ENCODE results near the gene PHLDA3. TPM values are rescaled to one million over a fixed set of nuclear protein-coding genes. Genes with fewer than 3 reads are reported as not detected.
A peak's percentile ranks its signal among the peaks of the same experiment; 100 is the strongest.

PHLDA3 gene
- total RNA-seq, 1 donor from 2014 or later = 1.9 TPM

- no peaks in the 10 kb centered on the region for H3K9me3 Mint-ChIP-seq
- no peaks in the 10 kb centered on the region for H3K36me3 Mint-ChIP-seq
- TF ChIP-seq CTCF (IDR thresholded peaks at IDR 0.05) (no peak), EZH2 (IDR thresholded peaks at IDR 0.05) (no peak), EZH2phosphoT487 (IDR thresholded peaks at IDR 0.05) (no peak)
- H3K4me3 Mint-ChIP-seq = no peak overlapping the region
- H3F3A ChIP-seq (ENCODE audit: low read depth) = peaks cover 5% of the 10 kb centered on the region
- DNase-seq (ENCODE audit: low spot score) = no peak
- H3K9ac ChIP-seq = no peak overlapping the region
- H4K20me1 ChIP-seq (ENCODE audit: low read depth) = no peaks in the 10 kb centered on the region
- H3K27me3 ChIP-seq = peaks cover 7% of the 10 kb centered on the region
- no peak overlapping the region for H3K27ac Mint-ChIP-seq
- H3K27ac ChIP-seq = no peak overlapping the region
- no peak overlapping the region for H3K4me3 ChIP-seq
- no peak overlapping the region for H3K4me2 ChIP-seq
- no peaks in the 10 kb centered on the region for H3K4me1 ChIP-seq
- H3K36me3 ChIP-seq = no peaks in the 10 kb centered on the region
- H3K4me1 Mint-ChIP-seq = peaks cover 17% of the 10 kb centered on the region
- H3K27me3 Mint-ChIP-seq (ENCODE audit: insufficient read depth, low read depth) = peaks cover 5% of the 10 kb centered on the region
- H2AFZ ChIP-seq (replicated peaks) = no peak overlapping the region
- H3K79me2 ChIP-seq (ENCODE audit: low read depth) = no peaks in the 10 kb centered on the region
- no peaks in the 10 kb centered on the region for H3K9me3 ChIP-seq (ENCODE audit: low read depth)
Observed at GRCh38 chr1:201514466-201514865, 45.5 kb upstream of the PHLDA3 start.

- Histone ChIP-seq H3K79me2 (ENCODE audit: low read depth) (no peaks in the 10 kb centered on the region), H3K4me1 (no peaks in the 10 kb centered on the region), H3K36me3 (no peaks in the 10 kb centered on the region), H3K4me2 (no peak overlapping the region), H3K9ac (no peak overlapping the region), H3K9me3 (ENCODE audit: low read depth) (no peaks in the 10 kb centered on the region), H4K20me1 (ENCODE audit: low read depth) (no peaks in the 10 kb centered on the region), H3K4me3 (no peak overlapping the region), H3F3A (ENCODE audit: low read depth) (peaks cover 5% of the 10 kb centered on the region), H3K27ac (no peak overlapping the region), H2AFZ (replicated peaks) (peak overlapping the region; percentile 35), H3K27me3 (peaks cover 15% of the 10 kb centered on the region)
- no peak overlapping the region for H3K4me3 Mint-ChIP-seq
- TF ChIP-seq CTCF (IDR thresholded peaks at IDR 0.05) = no peak
- no peak for TF ChIP-seq EZH2phosphoT487 (IDR thresholded peaks at IDR 0.05)
- no peak for TF ChIP-seq EZH2 (IDR thresholded peaks at IDR 0.05)
- H3K27ac Mint-ChIP-seq = no peak overlapping the region
- DNase-seq (ENCODE audit: low spot score) = no peak
- H3K27me3 Mint-ChIP-seq (ENCODE audit: insufficient read depth, low read depth) = peaks cover 5% of the 10 kb centered on the region
- H3K4me1 Mint-ChIP-seq = peaks cover 17% of the 10 kb centered on the region
- H3K36me3 Mint-ChIP-seq = no peaks in the 10 kb centered on the region
- no peaks in the 10 kb centered on the region for H3K9me3 Mint-ChIP-seq
Observed at GRCh38 chr1:201513498-201514243, 44.7 kb upstream of the PHLDA3 start.

GRCh38 chr1:201511941-201512539 is 43.1 kb upstream of the PHLDA3 start:
- no peak overlapping the region for H2AFZ ChIP-seq (replicated peaks)
- peaks cover 5% of the 10 kb centered on the region for H3F3A ChIP-seq (ENCODE audit: low read depth)
- peaks cover 31% of the 10 kb centered on the region for H3K27me3 ChIP-seq
- TF ChIP-seq CTCF (IDR thresholded peaks at IDR 0.05) (no peak), EZH2 (IDR thresholded peaks at IDR 0.05) (no peak)
- no peak overlapping the region for H3K27ac ChIP-seq
- H3K9ac ChIP-seq = no peak overlapping the region
- no peaks in the 10 kb centered on the region for H3K9me3 Mint-ChIP-seq
- H3K36me3 Mint-ChIP-seq = no peaks in the 10 kb centered on the region
- H3K4me3 Mint-ChIP-seq = no peak overlapping the region
- no peaks in the 10 kb centered on the region for H3K4me1 ChIP-seq
- no peak overlapping the region for H3K4me2 ChIP-seq
- no peak overlapping the region for H3K4me3 ChIP-seq
- H4K20me1 ChIP-seq (ENCODE audit: low read depth) = no peaks in the 10 kb centered on the region
- DNase-seq (ENCODE audit: low spot score) = peak; percentile 54
- H3K27me3 Mint-ChIP-seq (ENCODE audit: insufficient read depth, low read depth) = peaks cover 8% of the 10 kb centered on the region
- H3K36me3 ChIP-seq = no peaks in the 10 kb centered on the region
- H3K27ac Mint-ChIP-seq = peak overlapping the region; percentile 23
- H3K9me3 ChIP-seq (ENCODE audit: low read depth) = no peaks in the 10 kb centered on the region
- no peaks in the 10 kb centered on the region for H3K79me2 ChIP-seq (ENCODE audit: low read depth)
- H3K4me1 Mint-ChIP-seq = peaks cover 17% of the 10 kb centered on the region

Measured in neural progenitor cell (in vitro differentiated cells).